ENCODE data around the gene HOXA6. TPM values are rescaled to one million over a fixed set of nuclear protein-coding genes. Genes with fewer than 3 reads are reported as not detected.
A peak's percentile ranks its signal among the peaks of the same experiment; 100 is the strongest.

Gene HOXA6
- total and polyA plus RNA-seq, 2 donors (not counting 3 experiments of a cell fraction or from before 2014, with no cell fraction given): 10.0 to 20.7 TPM

DNA sequence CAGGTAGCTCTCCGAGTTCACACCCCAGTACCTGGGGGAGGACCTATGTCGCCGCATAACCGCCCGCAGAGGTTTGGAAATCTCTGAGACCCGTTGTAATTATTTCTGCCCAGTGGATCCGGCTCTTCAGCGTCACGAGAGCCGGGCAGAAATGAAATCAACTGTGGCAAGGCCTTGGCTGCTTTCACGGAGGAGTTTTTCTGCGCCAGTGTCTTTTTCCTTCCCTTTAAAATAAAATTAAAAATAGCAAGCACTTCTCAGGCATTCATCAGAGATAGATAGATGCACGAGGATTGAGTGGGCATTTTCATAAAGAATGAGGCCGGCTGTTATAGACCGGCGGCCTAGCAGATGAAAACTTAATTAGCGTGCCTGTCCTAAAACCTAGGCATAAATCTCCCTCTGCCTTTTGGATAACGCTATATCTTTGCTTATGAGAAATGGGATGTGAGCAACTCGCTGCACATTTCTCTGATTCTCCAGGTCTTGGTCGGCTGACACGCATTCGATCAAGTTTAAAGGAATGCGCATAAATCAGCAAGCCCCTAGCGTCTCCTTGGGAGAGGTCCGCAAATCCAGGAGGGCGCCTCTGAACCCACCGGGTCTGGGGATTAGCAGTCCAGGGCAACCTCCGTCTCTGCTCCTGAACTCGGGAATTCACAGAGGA is 45.9 kb upstream of the HOXA6 start:
- peak overlapping the region; percentile 46 for H3K4me2 ChIP-seq (ENCODE audit: insufficient read depth, low read length)
- no peak for TF ChIP-seq EZH2 (IDR thresholded peaks at IDR 0.05; ENCODE audit: borderline replicate concordance, low read depth, low read length, severe bottlenecking)
- TF ChIP-seq FOS (IDR thresholded peaks at IDR 0.05; ENCODE audit: borderline replicate concordance, insufficient read depth, low read length): no peak
- TF ChIP-seq GATA2 (IDR thresholded peaks at IDR 0.05; ENCODE audit: insufficient read depth, insufficient read length, low read depth, low read length): no peak
- no peak for TF ChIP-seq MYC (IDR thresholded peaks at IDR 0.05; ENCODE audit: low read depth, low read length)
- no peak for TF ChIP-seq POLR2A (IDR thresholded peaks at IDR 0.05; ENCODE audit: low read depth, low read length)
- TF ChIP-seq, protein P1, sequence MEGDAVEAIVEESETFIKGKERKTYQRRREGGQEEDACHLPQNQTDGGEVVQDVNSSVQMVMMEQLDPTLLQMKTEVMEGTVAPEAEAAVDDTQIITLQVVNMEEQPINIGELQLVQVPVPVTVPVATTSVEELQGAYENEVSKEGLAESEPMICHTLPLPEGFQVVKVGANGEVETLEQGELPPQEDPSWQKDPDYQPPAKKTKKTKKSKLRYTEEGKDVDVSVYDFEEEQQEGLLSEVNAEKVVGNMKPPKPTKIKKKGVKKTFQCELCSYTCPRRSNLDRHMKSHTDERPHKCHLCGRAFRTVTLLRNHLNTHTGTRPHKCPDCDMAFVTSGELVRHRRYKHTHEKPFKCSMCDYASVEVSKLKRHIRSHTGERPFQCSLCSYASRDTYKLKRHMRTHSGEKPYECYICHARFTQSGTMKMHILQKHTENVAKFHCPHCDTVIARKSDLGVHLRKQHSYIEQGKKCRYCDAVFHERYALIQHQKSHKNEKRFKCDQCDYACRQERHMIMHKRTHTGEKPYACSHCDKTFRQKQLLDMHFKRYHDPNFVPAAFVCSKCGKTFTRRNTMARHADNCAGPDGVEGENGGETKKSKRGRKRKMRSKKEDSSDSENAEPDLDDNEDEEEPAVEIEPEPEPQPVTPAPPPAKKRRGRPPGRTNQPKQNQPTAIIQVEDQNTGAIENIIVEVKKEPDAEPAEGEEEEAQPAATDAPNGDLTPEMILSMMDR (IDR thresholded peaks at IDR 0.05; ENCODE audit: extremely low read depth in 1 of 2, insufficient read depth in 1 of 2, low read depth in 1 of 2, low read length in 2 of 2): no peak
- no peak for TF ChIP-seq POLR2AphosphoS5 (IDR thresholded peaks at IDR 0.05; ENCODE audit: insufficient read depth, low read depth, low read length)
- no peak for TF ChIP-seq JUN (IDR thresholded peaks at IDR 0.05; ENCODE audit: borderline replicate concordance, insufficient read depth, insufficient read length, low read depth)
- TF ChIP-seq, protein P2, sequence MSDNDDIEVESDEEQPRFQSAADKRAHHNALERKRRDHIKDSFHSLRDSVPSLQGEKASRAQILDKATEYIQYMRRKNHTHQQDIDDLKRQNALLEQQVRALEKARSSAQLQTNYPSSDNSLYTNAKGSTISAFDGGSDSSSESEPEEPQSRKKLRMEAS (IDR thresholded peaks at IDR 0.05; ENCODE audit: insufficient read depth, insufficient read length): no peak
- H3K9me3 ChIP-seq (replicated peaks; ENCODE audit: control insufficient read depth, insufficient read depth, low read length): no peaks in the 10 kb centered on the region
- POLR2A ChIA-PET: no interaction called here
- dilution Hi-C loops (cut with MboI; ENCODE audit: extremely low pct_ligation_motif_present, low sequenced_read_pairs): no loop called here
- no peak overlapping the region for H3K4me3 ChIP-seq (replicated peaks in 1 of 3; ENCODE audit: insufficient read depth in 1 of 3, low read depth in 1 of 3, low read length in 3 of 3)
- H3K27ac ChIP-seq (ENCODE audit: insufficient read depth, low read depth, low read length): no peak overlapping the region
- DNase-seq (ENCODE audit: low read depth, low spot score) (no peak), FAIRE-seq (no peak)
- peaks cover 20% of the 10 kb centered on the region for H3K4me1 ChIP-seq (ENCODE audit: control insufficient read depth, extremely low read depth, insufficient read depth, low read length)
- no peaks in the 10 kb centered on the region for H3K79me2 ChIP-seq (ENCODE audit: control insufficient read depth, insufficient read depth, low read length)
- no peaks in the 10 kb centered on the region for H3K36me3 ChIP-seq (ENCODE audit: control insufficient read depth in 2 of 2, extremely low read depth in 1 of 2, insufficient read depth in 2 of 2, low read length in 2 of 2)
- H2AFZ ChIP-seq (ENCODE audit: low read depth, low read length): peak overlapping the region; percentile 58
- no peaks in the 10 kb centered on the region for H4K20me1 ChIP-seq (replicated peaks; ENCODE audit: control insufficient read depth, extremely low read depth, insufficient read depth, low read length)
- intact Hi-C loops (cut with micrococcal nuclease): no loop called here
- H3K27me3 ChIP-seq (ENCODE audit: control insufficient read depth in 2 of 2, insufficient read depth in 2 of 2, low read length in 2 of 2): peaks cover 36 to 55% of the 10 kb centered on the region in 2 experiments
- no peak overlapping the region for H3K9ac ChIP-seq (replicated peaks; ENCODE audit: extremely low read depth, insufficient read depth, low read length)
- H3K9me1 ChIP-seq (replicated peaks; ENCODE audit: control insufficient read depth, extremely low read depth, insufficient read depth, low read length): no peaks in the 10 kb centered on the region
- CTCF ChIA-PET: interaction anchor here (1.1 to 1.8 kb wide), 5 partner anchors 14 to 900 kb away, joined by 3 to 7 read pairs (median 6); no protein-coding TSS in a partner anchor
- no TSS peak for BruUV-seq (replicated peaks)

Data from endothelial cell of umbilical vein (primary cell).